NCI-H2029 (cell line): ENCODE results near the gene PJVK.
A peak's percentile ranks its signal among the peaks of the same experiment; 100 is the strongest.
"Not testable (repeated sequence)": the region's sequence is repeated elsewhere in the genome, so short reads cannot be mapped to it uniquely, and the experiment has no call there.

ENCODE experiments used
- DNase-seq: peaks from one replicate; lab custom pipeline; 2025; lab: John Stamatoyannopoulos, UW

PJVK gene, protein sequence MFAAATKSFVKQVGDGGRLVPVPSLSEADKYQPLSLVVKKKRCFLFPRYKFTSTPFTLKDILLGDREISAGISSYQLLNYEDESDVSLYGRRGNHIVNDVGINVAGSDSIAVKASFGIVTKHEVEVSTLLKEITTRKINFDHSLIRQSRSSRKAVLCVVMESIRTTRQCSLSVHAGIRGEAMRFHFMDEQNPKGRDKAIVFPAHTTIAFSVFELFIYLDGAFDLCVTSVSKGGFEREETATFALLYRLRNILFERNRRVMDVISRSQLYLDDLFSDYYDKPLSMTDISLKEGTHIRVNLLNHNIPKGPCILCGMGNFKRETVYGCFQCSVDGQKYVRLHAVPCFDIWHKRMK

DNA sequence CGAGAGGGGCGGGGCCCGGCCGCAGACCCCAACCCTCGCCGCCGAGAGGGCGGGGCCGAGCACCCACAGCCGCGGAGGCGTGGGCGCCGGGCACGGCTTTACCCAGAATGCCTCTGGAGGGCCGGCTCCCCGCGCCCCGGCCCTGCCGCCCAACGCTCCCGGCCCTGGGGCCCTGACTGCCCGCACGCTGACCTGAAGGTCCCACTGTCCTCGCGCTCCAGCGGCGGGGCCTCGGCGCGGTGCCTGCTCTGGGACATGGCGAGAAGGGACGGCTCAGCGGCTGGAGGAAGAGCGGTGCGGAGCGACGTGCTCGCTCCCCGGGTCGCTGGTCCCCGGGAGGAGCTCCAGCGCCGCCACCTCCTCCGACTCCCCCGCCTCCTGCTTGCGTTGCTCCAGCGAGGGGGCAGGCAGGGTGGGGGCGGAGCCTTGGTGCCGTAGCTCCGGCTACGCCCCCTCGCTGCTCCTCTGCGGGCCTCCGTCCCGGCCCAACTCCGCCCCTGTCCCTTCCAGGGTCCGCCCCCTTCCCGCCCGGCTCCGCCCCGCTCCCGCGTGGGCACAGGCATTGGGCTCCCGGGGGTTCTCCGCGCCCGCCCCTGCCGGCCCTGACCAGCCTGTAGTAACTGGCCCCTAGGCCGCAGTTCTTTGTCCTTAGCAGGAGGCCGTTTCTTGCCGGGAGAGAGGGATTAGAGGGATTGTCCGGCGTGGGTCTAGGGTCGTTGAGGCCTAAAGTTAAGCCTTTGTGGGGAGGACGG lies at the start of gene PJVK, which contains the start of gene PRKRA:
Gene PJVK (plus strand): TSS at position 605 of the 752 bp plus-strand sequence. CDS start 2,032 bp downstream, outside the sequence.
Gene PRKRA (minus strand): TSS at position 402 of the 752 bp plus-strand sequence. CDS start 145 bp downstream, at position 257.
- DNase-seq, result peak; percentile 93

- no peak for DNase-seq
These were observed 49.2 kb upstream of the PJVK start for GRCh38 chr2:178401994-178402437.

DNA sequence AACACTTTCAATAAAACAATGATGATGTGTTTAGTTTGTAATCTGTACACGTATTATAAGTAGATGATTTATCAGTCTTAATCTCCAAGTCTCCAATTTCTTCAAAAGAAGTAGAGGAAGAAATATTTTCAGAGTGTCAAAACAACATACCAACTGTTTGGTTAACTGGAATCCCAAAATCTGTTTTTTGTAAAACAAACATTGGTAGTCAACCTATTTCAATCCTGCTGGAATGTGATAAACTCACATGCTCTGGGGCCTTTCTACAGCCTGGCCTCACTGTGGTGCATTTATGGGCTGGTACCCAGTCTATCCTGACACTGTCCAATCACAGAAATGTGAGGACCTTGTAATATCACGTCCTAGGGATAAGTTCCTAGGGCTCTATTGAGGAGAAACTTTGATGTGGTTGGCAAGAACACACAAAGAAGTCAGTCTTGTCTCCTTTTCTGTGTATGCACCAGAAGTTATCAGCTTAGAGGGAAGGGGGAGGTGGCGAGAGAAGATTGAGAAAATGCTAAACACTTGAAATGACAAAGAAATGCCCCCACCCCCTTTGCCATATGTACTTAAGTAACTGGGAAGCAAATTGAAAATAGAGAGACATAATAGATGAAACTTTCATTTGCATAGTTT lies 47.4 kb upstream of the PJVK start:
- DNase-seq, result no peak

DNA sequence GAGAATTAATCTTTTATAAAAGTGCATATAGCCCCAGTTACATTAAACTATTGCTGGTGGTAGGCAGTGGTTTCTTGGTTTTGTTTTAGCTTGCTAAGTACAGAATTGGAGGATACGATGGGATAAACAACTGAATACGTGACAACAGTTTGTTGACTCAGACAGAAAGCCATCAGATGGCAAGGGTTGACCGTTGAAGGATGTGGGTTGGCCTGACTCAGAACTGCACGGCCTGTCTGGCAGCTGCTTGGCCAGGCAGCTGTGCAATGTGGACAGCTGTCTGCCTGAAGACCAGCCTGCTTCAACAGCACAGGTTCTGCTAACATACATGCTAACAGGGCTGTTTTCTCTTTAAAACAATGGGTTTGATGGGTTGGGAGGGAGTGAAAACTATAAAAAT lies 46.8 kb upstream of the PJVK start:
- DNase-seq, result peak; percentile 31

DNA sequence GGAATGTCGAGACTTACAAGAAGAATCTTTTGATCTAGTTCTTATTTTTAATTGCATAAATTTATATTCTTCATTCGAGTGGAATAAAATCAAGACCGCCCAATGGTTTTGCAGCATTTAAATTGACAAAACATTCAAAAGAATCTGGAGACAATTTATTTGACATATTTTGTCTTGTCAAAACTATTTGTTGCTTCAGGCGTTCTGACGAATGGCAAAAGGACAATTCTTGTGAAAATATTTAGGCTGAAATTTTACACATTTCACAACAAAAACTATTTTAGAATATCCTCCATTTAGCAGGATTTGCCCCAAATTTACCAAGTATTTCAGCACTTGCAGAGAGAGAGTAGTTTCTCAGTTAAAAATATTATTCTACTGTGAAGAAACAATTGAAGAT lies 41.9 kb upstream of the PJVK start:
- DNase-seq, result no peak

- no peak for DNase-seq
These were observed 39.1 kb upstream of the PJVK start for GRCh38 chr2:178412047-178412446.

DNA sequence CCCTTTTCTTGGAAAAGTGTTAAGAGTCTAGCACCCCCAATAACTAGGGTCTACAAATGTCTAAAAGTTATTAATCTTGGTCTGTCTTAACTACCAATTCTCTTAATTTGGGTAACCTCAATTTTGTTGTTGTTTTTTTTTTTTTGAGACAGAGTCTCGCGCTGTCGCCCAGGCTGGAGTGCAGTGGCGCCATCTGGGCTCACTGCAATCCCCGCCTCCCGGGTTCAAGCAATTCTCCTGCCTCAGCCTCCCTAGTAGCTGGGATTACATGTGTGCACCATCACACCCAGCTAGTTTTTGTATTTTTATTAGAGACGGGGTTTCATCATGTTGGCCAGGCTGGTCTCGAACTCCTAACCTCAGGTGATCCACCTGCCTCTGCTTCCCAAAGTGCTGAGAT lies 38.7 kb upstream of the PJVK start:
- DNase-seq, result not testable (repeated sequence)

DNA sequence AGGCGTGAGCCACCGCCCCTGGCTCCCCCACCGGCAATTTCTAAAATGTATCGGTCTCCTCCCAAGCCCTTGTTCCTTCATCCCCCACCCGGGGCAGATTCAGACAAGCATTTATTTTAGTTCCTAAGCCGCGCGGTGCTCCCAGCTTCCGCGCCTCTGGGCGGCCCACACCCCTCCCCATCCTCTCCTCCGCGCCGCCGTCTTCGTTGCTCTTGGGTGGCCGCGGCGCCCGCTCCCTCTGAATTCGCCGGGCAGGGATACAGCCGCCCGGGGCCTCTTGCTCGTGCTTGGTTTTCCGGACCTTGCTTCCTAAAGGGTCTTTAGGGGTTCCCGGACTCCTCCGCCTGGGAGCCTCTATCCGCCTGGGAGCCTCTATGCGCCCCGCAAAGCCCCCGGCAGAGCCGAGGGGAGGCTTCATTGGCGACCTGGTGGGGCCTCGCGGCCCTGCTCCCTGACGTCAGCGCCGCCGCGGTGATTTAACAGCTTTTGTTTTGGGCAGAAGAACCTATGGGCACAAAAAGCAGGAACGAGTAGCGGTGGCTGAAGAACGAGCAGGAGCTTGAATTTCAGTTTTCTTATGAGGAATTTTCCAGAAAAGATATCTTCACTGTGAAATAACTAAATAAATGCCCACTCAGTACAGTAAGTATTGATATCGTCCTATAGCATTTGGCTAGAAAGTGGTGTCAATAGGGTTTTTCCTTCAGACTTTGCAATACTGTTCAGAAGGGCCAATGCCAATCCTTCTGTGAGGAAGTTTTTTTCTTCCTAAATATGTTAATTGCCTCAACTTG lies 37.5 kb upstream of the PJVK start:
- DNase-seq, result peak; percentile 70

GRCh38 chr2:178414266-178415247 lies 36.6 kb upstream of the PJVK start:
- peak; percentile 91 for DNase-seq

GRCh38 chr2:178415979-178416378 lies 35.2 kb upstream of the PJVK start:
- DNase-seq, result no peak

GRCh38 chr2:178417916-178418315 lies 33.3 kb upstream of the PJVK start:
- no peak for DNase-seq

DNA sequence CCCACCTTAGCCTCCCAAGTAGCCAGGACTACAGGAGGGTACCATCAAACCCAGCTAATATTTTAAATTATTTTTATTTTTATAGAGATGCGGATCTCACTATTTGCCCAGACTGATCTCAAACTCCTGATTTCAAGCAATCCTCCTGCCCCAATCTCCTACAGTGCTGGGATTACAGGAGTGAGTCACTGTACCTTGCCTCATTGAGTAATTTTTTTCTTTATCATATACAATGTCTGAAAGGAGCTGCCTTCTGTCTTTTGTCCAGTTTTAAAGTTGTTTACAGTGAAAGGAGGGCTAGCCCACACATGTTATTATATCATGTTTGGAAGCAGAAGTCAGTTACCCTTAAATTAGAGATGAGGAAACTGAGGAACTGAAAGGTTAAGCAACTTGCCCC lies 32.8 kb upstream of the PJVK start:
- no peak for DNase-seq

DNA sequence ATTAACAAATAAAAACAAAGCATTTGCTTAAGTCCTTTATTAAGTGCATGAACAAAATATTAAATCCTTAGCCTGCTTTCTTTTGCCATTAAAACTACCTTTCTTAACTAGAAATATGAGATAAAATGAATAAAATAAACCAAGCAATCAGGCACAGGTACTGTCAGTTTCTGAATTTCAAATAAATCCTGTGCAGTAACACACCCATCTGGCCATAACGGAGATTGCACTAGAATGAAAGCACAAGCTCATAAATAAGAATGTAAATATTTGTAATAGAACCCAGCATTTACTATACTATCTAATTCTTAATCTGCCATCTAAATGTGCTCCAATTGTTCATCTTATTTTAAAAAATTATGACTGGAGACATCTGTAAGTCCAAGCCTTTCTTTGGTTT lies 32.1 kb upstream of the PJVK start:
- DNase-seq, result peak; percentile 23

- DNase-seq, result no peak
These were observed 30.6 kb upstream of the PJVK start for GRCh38 chr2:178420463-178420999.

GRCh38 chr2:178422097-178422496 lies 29.1 kb upstream of the PJVK start:
- no peak for DNase-seq

- DNase-seq, result not testable (repeated sequence)
These were observed 27.4 kb upstream of the PJVK start for GRCh38 chr2:178423746-178424145.

DNA sequence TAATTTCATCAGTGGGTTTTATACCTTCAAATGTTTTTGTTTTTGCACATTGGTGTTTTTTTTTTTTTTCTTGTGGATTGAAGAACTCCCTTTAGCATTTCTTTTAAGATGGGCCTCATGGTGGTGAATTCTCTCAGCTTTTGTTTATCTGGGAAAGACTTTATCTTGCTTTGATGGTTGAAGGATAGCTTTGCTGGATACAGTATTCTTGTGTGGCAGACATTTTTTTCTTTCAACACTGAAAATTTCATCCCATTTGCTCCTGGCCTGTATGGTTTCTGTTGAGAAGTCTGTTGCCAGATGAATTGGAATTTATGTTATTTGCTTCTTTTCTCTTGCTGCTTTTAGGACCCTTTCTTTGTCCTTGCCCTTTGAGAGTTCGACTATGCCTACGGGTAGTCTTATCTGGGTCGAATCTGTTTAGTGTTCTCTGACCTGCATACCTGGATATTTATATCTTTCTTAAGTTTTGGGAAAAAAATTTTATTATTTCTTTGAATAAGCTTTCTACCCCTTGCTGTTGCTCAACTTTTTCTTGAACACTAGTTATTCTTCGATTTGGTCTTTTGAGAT lies 25.8 kb upstream of the PJVK start:
- DNase-seq, result no peak

DNA sequence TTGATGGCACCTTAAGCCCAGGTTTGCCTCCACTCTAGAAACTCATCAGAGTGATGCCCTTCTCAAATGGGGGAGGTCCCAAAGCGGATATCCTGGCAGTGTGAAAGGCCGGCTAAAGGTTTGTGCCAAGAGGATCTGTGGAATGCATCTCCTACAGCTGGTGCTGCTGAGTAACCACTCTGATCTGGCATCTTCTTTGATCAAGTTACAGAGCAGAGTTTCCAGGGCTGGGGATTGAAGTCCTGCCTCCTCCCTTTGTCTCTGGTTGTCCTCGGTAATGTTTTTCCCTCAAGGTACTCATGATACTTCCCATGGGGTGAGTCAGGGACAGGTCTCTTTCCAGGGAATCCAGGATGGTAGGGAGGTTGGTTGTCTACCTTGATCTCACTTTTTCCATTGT lies 24.8 kb upstream of the PJVK start:
- no peak for DNase-seq

GRCh38 chr2:178427458-178427857 lies 23.7 kb upstream of the PJVK start:
- no peak for DNase-seq

GRCh38 chr2:178428396-178428806 lies 22.8 kb upstream of the PJVK start:
- no peak for DNase-seq
